Activated CD8-positive, alpha-beta memory T cell treated with anti-CD3 and anti-CD28 coated beads for 4 hours (primary cell): Measurements from ENCODE around the gene SLC25A10.
"Not testable (repeated sequence)": the region's sequence is repeated elsewhere in the genome, so short reads cannot be mapped to it uniquely, and the experiment has no call there.

Experiments
- DNase-seq, 2 donors: peaks; one replicate each; pipeline ENCODE4 v3.0.0-alpha.2; 2020; ENCODE audit warnings: low read depth in 2 of 2

The SLC25A10 gene

DNA sequence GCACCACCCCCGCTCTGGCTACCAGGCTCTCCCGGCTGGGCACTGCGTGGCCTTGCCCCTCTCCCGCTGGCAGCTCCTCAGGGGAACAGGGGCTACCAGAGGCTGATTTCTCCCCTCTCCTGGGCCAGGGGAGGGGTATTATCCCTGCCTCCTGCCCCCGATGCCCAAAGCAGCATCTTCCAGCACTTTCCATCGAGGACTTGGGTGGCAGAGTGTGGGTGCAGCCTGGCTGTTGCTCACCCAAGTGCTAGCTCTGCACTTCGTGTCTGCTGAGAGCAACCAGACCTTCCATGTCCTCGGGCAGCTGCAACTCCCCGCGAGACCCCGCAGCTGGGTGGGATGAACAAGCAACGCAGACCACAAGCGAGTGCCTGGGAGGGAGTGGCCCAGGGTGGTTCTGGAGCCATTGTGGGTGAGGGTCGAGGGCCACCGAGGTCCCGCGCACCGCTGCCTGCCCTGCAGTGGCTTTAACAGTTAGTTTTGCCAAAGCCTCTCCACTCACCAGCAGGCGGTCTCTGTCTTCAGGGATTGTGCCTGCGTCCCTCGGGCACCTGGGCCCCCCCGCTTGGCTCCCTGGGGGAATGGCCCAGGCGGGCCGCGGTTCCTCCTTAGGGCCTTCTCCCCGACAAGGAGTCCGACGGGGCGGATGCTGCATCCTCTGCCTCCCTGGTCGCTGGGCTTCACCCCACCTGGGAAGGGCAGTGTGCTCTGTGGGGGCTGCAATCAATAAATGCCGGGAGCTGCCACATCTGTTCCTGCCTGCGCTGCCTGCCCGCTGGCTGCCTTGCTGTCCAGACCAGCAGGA is 8.4 kb downstream of the SLC25A10 start:
- no peak for DNase-seq

DNA sequence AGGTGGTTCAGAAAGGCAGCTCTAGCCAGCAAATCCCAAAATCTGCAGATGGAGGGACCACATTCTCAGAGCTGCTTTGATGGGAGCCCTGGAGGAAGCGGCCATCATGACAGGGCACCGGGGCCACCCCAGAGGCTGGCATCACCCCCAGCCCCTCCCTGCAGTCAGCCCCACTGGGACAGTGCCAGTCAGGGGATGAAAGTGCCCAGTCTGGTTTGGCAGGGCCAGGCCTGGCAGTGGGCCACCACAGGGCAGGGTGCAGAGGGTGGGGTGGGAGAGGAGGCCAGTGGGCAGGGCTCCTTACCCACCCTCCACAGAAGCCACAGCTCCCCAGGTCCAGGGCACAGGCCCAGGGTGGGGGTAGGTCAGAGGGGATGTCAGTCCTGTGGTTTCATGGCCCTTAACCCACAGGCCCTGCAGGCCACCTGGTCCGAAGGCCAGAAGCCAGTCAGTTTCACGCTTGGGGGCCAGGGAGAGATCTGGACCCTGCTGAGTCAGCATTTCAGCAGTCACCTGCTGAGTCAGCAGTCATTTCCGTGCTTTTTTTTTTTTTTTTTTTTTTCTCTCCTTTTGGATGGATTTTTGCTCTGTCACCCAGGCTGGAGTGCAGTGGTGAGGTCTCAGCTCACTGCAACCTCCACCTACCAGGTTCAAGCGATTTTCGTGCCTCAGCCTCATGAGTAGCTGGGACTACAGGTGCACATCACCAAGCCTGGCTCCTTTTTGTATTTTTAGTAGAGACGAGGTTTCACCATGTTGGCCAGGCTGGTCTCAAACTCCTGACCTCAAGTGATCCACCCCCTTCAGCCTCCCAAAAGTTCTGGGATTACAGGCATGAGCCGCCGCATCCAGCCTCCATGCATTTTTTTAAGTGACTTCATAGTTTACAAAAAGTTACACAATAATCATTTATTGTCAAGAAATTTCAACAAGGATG is 10.4 kb downstream of the SLC25A10 start:
- DNase-seq, result no peak

DNA sequence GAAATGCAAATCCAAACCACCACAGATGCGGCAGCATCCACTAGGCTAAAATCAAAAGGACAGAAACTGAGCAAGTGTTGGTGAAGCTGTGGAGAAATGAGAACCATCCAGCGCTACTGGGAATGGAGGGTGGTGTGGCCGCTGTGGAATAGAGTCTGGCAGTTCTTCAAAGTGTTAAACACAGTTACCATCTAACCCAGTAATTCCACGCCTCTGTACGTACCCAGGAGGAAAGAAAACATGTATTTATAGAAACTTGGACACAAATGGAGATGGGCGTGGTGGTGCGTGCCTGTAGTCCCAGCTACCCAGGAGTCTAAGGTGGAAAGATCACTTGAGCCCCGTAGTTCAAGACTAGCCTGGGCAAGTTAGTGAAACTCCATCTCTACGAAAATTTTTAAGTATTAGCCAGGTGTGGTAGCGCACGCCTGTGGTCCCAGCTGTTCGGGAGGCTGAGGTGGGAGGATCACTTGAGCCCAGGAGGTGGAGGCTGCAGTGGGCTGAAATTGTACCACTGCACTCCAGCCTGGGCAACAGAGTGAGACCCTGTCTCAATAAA is 11.6 kb downstream of the SLC25A10 start:
- no peak for DNase-seq

DNA sequence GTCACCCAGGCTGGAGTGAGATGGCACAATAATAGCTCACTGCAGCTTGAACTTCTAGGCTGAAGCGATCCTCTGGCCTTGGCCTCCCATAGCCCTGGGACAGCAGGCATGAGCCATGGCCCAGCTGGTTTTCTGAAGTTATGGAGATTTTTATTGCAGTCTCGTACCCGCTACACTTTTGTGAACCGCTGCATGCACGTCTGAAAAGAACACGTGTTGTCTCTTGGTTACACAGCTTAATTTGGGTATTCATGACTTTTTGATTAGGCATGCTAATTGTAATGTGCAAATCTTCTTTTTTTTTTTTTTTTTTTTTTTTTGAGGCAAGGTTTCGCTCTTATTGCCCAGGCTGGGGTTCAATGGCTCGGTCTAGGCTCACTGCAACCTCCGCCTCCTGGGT is 13.4 kb downstream of the SLC25A10 start:
- no peak for DNase-seq

DNA sequence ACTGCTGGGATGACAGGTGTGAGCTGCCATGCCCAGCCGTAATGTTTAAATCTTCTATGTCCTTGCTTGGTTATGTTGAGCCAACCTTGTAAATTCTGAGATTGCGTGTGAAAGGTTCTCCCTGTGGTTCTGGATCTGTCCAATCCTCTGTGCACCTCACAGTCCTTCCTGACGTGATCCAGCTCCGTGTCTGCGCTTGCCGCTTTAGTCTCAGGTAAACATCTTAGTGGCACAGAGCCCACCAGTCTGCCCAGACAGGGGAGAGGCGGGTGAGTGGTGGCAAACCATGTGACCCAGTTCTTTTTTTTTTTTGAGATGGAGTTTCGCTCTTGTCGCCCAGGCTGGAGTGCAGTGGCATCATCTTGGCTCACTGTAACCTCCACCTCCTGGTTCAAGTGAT is 13.9 kb downstream of the SLC25A10 start:
- no peak for DNase-seq

DNA sequence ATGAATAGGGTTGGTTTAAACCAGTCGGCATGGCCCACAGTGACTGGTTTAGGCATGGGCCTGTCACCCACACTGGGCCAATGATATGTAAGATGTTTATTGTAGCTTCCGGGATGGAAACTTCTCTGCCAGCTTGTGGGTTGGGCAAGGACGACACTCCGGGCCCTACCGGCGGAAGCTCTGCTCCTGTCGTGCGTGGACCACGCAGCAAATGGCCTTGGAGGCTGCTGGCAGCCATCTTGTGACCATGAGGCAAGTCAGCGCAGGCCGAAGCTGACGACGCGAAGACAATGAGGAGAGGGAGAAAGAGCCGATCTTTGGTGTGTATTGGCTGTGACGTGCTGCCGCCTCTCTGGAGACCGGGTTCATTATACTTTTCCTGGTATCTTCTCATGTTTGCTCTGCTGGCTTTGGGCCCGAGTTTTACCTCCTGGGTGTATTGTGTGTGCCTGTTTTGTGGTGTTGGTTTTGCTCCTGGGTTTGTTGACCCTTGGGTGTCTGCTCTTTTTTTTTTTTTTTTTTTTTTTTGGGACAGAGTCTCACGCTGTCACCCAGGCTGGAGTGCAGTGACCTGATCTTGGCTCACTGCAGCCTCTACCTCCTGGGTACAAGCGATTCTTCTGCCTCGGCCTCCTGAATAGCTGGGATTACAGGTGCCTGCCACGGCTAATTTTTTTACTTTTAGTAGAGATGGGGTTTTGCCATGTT is 15.4 kb downstream of the SLC25A10 start:
- no peak for DNase-seq

DNA sequence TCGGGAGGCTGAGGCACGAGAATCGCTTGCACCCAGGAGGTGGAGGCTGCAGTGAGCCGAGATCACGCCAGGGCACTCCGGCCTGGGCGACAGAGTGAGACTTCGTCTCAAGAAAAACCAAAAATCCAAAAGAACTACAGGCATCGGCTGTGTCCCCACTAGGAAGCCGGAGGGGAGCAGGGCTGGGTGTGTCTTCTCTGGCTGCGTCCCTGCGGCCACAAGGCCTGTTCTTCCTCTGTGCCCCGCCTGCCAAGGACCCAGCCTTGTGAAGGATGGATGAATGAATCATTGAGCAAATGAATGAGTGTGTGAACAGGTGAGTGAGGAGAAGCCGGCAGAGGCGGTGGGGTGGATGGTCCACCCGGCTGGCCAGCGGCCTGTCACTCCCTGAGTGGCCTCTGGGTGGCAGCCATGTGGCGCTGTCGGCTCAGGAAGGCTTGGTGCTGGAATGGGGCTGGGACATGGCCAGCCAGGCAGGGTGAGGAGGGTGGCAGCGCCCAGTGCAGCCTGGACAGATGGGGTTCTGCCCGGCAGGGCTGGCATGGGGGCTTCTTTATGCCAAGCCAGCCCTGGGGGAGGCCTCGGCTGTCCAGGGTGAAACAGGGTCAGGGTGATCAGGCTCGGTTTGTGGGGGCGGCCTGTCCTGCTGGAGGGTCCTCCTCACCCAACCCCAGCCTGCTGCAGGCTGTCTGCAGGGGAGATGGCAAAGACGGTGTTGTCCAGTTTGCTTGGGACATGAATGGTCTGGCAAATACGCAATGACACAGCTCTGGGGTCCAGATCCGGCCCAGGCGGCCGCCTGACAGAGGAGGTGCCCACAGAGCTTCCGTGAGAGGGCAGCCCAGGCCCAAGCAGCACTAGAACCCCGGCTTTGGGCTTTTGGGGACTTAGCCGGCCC is 21.7 kb downstream of the SLC25A10 start:
- DNase-seq, result peak in 1 of 2 donors; percentile 24

DNA sequence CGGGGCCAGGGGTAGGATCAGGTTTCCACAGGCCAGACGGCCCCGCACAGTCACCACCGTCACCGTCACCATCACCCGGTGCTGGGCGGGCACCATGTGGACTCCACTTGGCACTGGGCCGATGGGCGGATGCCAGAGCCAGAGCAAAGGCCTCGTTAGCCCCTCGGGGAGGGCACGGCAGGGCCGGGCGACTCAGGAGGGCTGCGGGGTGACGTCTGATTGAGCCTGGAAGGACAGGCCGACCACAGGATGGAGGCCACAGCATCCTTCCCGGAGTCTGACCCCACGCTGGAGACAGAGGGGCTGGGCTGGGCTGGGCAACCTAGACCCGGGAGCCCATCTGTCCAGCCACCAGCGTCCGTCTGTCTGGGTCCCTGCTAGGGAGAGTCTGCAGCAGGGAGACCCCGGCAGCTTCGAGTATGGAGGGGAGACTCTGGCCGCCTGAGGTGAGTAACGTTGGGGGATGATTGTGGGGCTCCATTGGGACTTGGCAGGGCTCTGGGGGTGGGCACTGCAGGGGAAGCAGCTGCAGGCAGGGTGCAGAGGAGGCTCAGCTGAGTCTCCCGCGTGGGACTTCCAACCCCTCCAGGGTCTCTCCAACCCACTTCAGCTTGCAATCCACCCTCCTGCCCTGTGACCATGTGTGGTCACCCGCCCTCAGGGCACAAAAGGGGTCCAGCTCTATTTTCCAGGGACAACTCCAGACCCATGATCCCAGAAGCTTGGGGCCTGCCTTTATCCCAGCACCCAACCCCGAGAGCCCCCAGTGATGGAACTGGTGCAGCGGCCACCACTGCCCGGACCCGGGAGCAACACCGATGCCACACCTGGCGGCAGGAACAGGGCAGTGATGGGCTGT is 22.6 kb downstream of the SLC25A10 start:
- no peak for DNase-seq

DNA sequence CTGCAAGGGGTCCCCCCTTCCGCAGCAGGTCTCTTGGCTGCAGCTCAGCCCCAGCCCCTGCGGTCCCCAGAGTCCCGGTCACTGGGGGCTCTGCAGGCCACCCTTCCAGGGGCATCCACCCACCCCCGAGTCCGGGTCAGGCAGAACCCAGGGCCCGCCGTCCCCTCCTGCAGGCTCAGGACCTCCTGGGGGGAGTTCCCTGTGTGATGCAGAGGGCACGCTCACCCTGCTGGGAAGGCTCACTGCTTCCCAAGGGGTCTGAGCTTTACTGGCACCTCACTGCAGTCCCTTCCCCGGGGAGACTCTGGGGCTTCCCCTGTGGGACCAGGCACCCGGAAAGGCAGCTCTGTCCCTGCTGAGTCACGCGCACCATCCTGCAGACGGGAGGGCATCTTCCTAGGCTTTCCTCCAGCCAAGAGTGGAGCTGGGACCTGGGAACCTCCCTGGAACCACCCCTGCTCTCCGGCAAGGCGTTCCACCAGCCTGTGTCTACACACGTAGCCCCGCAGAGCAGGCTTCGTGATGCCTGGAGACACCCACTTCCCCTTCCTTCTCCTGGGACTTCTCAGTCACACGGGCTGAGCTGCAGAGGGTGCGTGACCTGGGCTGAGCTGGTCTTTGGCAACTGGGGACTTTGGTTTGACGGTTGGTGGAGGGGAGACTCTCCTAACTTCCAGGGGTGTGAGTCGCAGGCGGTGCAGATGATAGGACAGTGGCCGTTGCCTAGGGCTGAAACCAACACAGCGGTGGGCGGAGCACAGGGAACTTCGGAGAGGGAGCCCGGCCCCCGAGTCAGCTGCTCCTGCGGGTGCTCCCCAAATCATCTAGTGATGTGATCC is 23.4 kb downstream of the SLC25A10 start:
- no peak for DNase-seq

DNA sequence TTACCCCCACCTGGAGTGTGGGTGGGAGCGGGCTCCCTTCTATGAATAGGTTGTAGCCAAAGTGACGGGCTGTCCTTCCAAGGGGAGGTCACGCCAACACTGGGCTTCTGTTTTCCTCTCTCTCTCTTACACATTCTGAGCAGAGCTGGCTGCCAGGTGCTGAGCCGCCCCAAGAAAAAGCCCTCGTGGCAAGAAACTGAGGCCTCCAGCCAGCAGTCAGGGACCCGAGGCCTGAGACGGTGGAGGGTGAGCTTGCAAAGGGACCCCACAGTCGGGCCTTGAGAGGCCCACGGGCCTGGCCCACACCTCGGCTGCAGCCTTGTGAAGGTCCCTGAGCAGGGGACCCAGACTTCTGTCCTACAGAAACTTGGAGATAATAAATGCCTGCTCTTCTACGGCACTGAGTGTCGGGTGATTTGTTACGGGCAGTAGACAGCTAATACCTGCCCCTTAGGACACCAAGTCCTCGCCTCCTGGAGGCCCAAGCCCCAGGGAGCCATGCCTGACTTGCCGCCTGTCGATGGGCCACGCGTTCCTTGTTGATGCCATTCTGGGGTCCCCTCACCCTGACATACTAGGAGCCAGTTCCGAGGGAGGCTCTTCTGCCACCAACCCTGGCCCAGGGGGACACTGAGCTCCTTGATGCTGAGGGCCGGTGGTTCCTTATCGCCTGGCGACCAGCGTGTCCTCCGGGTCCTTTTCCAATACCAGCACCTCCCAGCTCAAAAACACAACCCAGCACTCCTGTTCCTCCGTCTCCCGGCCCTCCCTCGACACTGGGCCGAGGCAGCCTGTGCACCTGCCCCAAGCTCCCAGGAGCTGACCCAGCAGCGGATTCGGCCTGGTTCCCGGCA is 26.1 kb downstream of the SLC25A10 start:
- no peak for DNase-seq

DNA sequence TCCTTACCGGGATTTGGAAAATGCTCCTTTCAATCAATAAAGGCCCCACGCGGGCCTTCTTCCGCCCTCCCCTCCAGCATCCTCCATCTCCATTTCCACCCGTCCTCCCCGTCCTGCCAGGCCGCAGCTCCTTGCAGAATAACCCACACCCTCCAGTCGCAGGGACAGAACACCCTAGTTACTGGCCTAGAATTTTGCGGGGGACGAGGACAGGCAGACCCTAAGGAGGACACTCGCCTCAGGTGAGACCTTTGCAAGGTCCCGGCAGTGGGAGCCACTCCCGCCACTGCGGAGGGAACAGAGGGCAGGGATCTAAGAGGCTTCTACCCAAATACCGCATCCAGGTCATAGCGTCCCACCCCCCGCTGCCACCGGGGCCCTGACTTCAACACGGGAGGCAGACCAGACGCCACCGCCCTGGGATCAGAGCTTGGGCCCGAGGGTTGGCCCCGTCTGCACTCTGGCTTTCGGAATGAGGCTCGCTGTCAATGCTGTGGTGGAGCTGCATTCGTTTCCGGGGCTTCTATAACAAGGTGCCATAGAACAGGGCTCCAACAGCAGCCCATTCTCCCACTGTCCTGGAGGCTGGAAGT is 26.8 kb downstream of the SLC25A10 start:
- no peak for DNase-seq

DNA sequence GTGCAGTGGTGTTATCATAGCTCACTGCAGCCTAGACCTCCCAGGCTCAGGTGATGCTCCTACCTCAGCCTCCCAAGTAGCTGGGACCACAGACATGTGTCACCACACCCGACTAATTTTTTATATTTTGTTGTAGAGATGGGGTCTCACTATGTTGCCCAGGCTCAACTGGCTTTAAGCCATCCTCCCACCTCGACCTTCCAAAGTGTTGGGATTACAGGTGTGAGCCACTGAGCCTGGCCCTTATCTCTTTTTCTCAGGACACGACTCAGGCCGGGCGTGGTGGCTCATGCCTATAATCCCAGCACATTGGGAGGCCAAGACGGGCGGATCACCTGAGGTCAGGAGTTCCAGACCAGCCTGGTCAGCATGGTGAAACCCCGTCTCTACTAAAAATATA is 27.5 kb downstream of the SLC25A10 start:
- DNase-seq, result not testable (repeated sequence)

DNA sequence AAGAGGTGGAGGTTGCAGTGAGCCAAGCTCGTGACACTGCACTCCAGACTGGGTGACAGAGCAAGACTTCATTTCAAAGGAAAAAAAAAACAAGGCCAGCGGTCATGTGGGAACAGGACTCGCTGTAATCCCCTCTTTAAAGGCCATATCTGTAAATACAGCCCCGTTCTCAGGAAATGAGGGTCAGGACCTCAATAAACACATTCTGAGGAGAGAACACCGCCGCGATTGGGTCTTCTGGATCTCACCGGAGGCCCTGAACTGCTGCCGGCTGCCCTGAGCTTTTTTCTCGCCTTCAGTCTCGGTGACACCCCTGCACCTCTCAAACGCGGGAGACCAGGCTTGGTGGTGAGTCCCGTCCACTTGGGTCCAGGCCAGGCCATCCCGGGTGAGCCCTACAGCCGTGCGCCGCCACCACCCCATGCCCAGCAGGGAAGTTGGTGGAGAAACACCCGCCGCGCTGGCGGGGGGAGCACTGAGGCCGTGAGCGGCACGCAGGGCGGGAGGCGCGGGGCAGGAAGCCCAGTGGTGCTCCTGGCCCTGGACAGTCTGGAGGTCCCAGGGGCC is 28.4 kb downstream of the SLC25A10 start:
- DNase-seq, result no peak

DNA sequence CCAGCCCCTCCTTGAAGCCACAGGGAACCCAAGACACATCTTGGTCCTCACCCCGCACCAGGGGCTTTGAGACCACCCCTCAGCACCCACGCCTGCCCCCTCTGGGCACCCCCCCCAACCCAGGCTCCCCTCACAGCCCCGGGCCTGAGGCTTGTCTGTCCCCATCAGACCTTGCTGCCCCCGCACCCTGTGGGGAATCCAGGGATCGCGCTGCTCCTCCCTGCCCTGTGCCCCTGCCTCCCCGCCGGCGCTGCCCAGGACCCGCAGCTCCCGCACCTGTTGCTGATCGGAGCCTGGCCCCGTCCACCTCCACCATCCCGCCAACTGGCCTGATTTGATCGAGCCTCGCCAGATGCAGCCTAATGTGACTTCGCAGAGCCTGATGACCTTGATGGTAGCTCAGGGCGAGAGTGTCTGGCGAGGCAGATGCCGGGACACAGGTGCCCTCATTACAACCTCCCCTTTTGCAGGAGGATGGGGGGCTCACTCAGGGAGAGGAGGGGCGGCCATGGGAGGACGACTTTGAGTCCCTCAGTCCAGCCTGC is 29.0 kb downstream of the SLC25A10 start:
- no peak for DNase-seq

DNA sequence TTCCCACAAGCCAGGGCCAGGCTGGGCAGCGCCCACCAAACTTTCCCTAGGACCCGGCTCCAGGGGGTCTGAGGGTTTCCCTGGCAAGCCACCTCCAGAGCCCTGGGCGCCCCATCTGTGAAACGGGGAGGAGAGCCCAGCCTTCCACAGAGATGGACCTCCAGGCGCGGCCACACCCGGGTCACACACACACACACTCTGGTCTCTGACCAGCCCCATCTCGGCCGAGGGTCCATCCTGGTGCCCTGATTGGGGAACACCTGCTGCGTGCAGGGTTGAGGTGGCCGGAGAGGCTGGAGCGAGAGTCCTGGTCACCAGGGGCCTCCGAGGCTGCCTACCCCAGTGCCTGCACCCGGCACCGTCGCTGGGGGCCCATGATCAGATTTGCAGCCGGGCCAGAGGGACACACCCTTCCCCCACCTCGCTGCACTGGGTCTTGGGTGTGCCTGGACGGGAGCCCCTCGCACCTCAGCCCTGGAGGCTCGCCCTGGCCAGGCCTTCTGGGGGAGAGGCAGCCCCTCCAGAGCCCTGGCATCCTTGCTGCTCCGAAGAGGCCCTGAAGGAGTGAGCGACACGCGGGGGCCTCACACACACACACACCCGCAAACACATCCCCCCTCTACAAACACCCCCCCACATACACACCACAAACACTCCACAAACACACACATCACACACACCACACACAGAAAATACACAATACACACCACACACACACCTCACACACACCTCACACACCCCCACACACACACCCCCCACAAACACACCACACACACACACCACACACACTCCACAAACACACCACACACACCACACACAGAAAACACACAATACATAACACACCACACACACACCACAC is 29.7 kb downstream of the SLC25A10 start:
- no peak for DNase-seq
